HepG2 (cell line): ENCODE measurements around the gene SLC16A6. TPM values are rescaled to one million over a fixed set of nuclear protein-coding genes. Genes with fewer than 3 reads are reported as not detected.

Experiments used
- ATAC-seq: fragments of 200-7000 bp; cut with Tn5 transposase; 3 replicates; pipeline ENCODE4 v1.9.1; 2020; ENCODE audit warnings: mild to moderate bottlenecking, moderate library complexity
- BruUV-seq: library from RNA; stranded (reverse); fragments of 400-500 nt; replicated peaks from 2 replicates; lab custom pipeline; 2021; lab: Mats Ljungman, UMichigan
- CTCF ChIA-PET: fragments of 300-600 bp; formaldehyde crosslinking; extraction: SDS; loops from one replicate; lab custom pipeline; 2021; ENCODE audit warnings: low total read pairs, inconsistent platforms, low intra/inter-chr PET ratio; lab: Yijun Ruan, JAX
- POLR2A ChIA-PET: fragments of 350-600 bp; sonication (Branson Sonifier 250); formaldehyde crosslinking; loops from one replicate; lab custom pipeline; 2020; ENCODE audit warnings: antibody characterized with exemption, inconsistent platforms; lab: Yijun Ruan, JAX
- DNase-seq: peaks from one replicate; pipeline ENCODE4 v3.0.0-alpha.2; 2015; ENCODE audit warnings: low spot score
- FAIRE-seq: peaks from 3 replicates; lab custom pipeline; 2011; peaks lifted over from hg19 to GRCh38; lab: Jason Lieb, UNC
- H2AFZ ChIP-seq: one replicate; pipeline ENCODE4 v1.6.1; 2011; ENCODE audit warnings: low read length, inconsistent platforms
- H3K27ac ChIP-seq: fragments of 300-600 bp; 3 replicates; pipeline ENCODE4 v1.8.0; 2011; ENCODE audit warnings: mixed run types, mild to moderate bottlenecking, mixed read lengths, low read length, inconsistent platforms; ENCODE audit not compliant: insufficient read depth; ENCODE audit errors: extremely low read length
- H3K27me3 ChIP-seq, 2 experiments: fragments of 200-600 bp in 1 of 2; 2 replicates in 1 of 2; 3 replicates in 1 of 2; pipeline versions ENCODE4 v1.6.0 to v1.8.0; 2011; ENCODE audit warnings: low read length in 2 of 2, mild to moderate bottlenecking in 2 of 2, moderate library complexity in 2 of 2, inconsistent platforms in 1 of 2; ENCODE audit not compliant: insufficient read depth in 2 of 2, control insufficient read depth in 1 of 2
- H3K36me3 ChIP-seq, 2 experiments: fragments of 200-600 bp in 1 of 2; replicated peaks in 1 of 2; 2 replicates in 1 of 2; 3 replicates in 1 of 2; pipeline versions ENCODE4 v1.5.1 to v1.8.0; 2011; ENCODE audit warnings: low read length in 2 of 2, inconsistent platforms in 1 of 2; ENCODE audit not compliant: insufficient read depth in 2 of 2, control insufficient read depth in 1 of 2
- H3K4me1 ChIP-seq: 2 replicates; pipeline ENCODE4 v1.5.1; 2012; ENCODE audit warnings: low read length, inconsistent platforms; ENCODE audit not compliant: insufficient read depth
- H3K4me2 ChIP-seq: 2 replicates; pipeline ENCODE4 v1.6.0; 2011; ENCODE audit warnings: low read depth, low read length, inconsistent platforms
- H3K4me3 ChIP-seq, 3 experiments: fragments of 200-600 bp in 1 of 3; sonication (generic), shearing (Covaris generic) in 1 of 3; replicated peaks in 1 of 3; 2 replicates each; pipeline ENCODE4 v1.5.1; 2011 to 2016; ENCODE audit warnings: low read length in 3 of 3, inconsistent platforms in 2 of 3, low read depth in 2 of 3, mild to moderate bottlenecking in 2 of 3, control low read depth in 1 of 3, mixed read lengths in 1 of 3; ENCODE audit not compliant: insufficient read depth in 1 of 3
- H3K79me2 ChIP-seq: one replicate; pipeline ENCODE4 v1.6.1; 2011; ENCODE audit warnings: low read length, inconsistent platforms; ENCODE audit not compliant: insufficient read depth
- H3K9ac ChIP-seq: 2 replicates; pipeline ENCODE4 v1.6.0; 2011; ENCODE audit warnings: mild to moderate bottlenecking, low read depth, low read length, inconsistent platforms; ENCODE audit not compliant: insufficient read depth
- H3K9me3 ChIP-seq: 2 replicates; pipeline ENCODE4 v1.5.1; 2012; ENCODE audit warnings: mild to moderate bottlenecking, low read length
- H4K20me1 ChIP-seq: 2 replicates; pipeline ENCODE4 v1.6.0; 2011; ENCODE audit warnings: inconsistent platforms, mild to moderate bottlenecking, low read length, moderate library complexity; ENCODE audit not compliant: insufficient read depth
- CENPT ChIP-seq: sonication (generic); formaldehyde crosslinking; IDR thresholded peaks from 2 replicates; pipeline ENCODE4 v1.8.0; 2022; ENCODE audit warnings: low read depth, mild to moderate bottlenecking, moderate library complexity, missing genetic modification reagents
- CHCHD3 ChIP-seq: sonication (generic); formaldehyde crosslinking; IDR thresholded peaks from 2 replicates; pipeline ENCODE4 v1.8.0; 2022; ENCODE audit warnings: mild to moderate bottlenecking, missing genetic modification reagents, moderate library complexity
- GMEB1 ChIP-seq: sonication (generic); formaldehyde crosslinking; IDR thresholded peaks from 2 replicates; pipeline ENCODE4 v1.5.1; 2020; ENCODE audit warnings: missing genetic modification reagents, mild to moderate bottlenecking, borderline replicate concordance
- MBD4 ChIP-seq: IDR thresholded peaks from 2 replicates; pipeline ENCODE4 v1.6.1; 2012; ENCODE audit warnings: low read length, inconsistent platforms, borderline replicate concordance
- ZBTB26 ChIP-seq: IDR thresholded peaks from 2 replicates; pipeline ENCODE4 v1.6.1; 2016; ENCODE audit warnings: missing compliant biosample characterization, missing genetic modification reagents, borderline replicate concordance
- ZNF407 ChIP-seq: sonication (generic); formaldehyde crosslinking; IDR thresholded peaks from one replicate; pipeline ENCODE4 v1.5.1; 2020; ENCODE audit warnings: mild to moderate bottlenecking, missing genetic modification reagents; ENCODE audit errors: not compliant biosample characterization
- ZNF615 ChIP-seq: sonication (generic); formaldehyde crosslinking; IDR thresholded peaks from 2 replicates; pipeline ENCODE4 v1.5.0; 2020; ENCODE audit warnings: mild to moderate bottlenecking, missing genetic modification reagents, borderline replicate concordance
- ZNF83 ChIP-seq: sonication (generic); formaldehyde crosslinking; IDR thresholded peaks from 2 replicates; pipeline ENCODE4 v1.4.0; 2020; ENCODE audit warnings: missing genetic modification reagents, mild to moderate bottlenecking, borderline replicate concordance
- WGBS: methylation state at CpG from one replicate; pipeline ENCODE4 v1.1.6; 2017; ENCODE audit warnings: low lambda C conversion rate; 5-methylcytosine and 5-hydroxymethylcytosine counted together
- in situ Hi-C: cut with HindIII; loops from 2 replicates; pipeline ENCODE4 v1.10.0; 2017; ENCODE audit warnings: low pct_unique_long_range_greater_than_20kb; ENCODE audit not compliant: extremely low pct_ligation_motif_present
- intact Hi-C: fragments of 100-400 bp; cut with micrococcal nuclease; formaldehyde crosslinking; loops from one replicate; pipeline ENCODE4 v1.10.0; 2022; ENCODE audit not compliant: unreplicated experiment
- polyA plus RNA-seq, 8 experiments: library from polyadenylated mRNA; depleted of rRNA in 3 of 8; stranded (reverse) in 7 of 8; unstranded in 1 of 8; fragments of >200 nt; fragmentation: Illumina TruSeq in 4 of 8; extraction: Trizol in 4 of 8; gene quantifications; 2 replicates each; pipeline versions ENCODE4 v1.2.1 to v1.2.3, GENCODE V29; 2011 to 2016; ENCODE audit warnings: low read depth in 4 of 8, missing spikeins in 1 of 8, mixed read lengths in 1 of 8; ENCODE audit not compliant: insufficient read depth in 1 of 8
- total RNA-seq, 5 experiments: library from RNA; depleted of rRNA; stranded (reverse); fragments of >200 nt; fragmentation: Illumina TruSeq; extraction: Trizol; gene quantifications; 2 replicates each; pipeline ENCODE4 v1.2.3, GENCODE V29; 2016; ENCODE audit warnings: low read depth in 1 of 5

Gene SLC16A6
- total and polyA plus RNA-seq, 2 of the 13 experiments (the other 11 are each of a cell fraction or from before 2014, with no cell fraction given) = 1.1 to 44.7 TPM

- H3K79me2 ChIP-seq = no peaks in the 10 kb centered on the region
- H4K20me1 ChIP-seq = no peaks in the 10 kb centered on the region
- POLR2A ChIA-PET = no interaction called here
- WGBS = 64% methylated on average over 8 of the region's 8 CpGs
- FAIRE-seq (no peak), DNase-seq (no peak), ATAC-seq (no peak)
- peaks cover 1 to 4% of the 10 kb centered on the region in 2 experiments; a peak in 2 of 5 replicates for H3K36me3 ChIP-seq
- H3K4me1 ChIP-seq = peaks cover 20% of the 10 kb centered on the region
- CTCF ChIA-PET = no interaction called here
- no peak overlapping the region for H2AFZ ChIP-seq
- H3K27me3 ChIP-seq = no peaks in the 10 kb centered on the region
- in situ Hi-C loops (no loop called here), intact Hi-C loops (no loop called here)
- no TSS peak for BruUV-seq
- H3K9ac ChIP-seq = no peak overlapping the region
- H3K27ac ChIP-seq = no peak overlapping the region
- no peak overlapping the region for H3K4me2 ChIP-seq
- no peaks in the 10 kb centered on the region for H3K9me3 ChIP-seq
- no peak overlapping the region for H3K4me3 ChIP-seq
- TF ChIP-seq ZNF407 (CRISPR knock-in tag) (no peak), ZBTB26 (CRISPR knock-in tag) (no peak), CENPT (CRISPR knock-in tag) (no peak), CHCHD3 (CRISPR knock-in tag) (no peak), GMEB1 (CRISPR knock-in tag) (no peak), ZNF615 (CRISPR knock-in tag) (no peak), ZNF83 (CRISPR knock-in tag) (no peak), MBD4 (no peak)
Measured at GRCh38 chr17:68222606-68223005, 68.3 kb downstream of the SLC16A6 start.
